Gastrocnemius medialis (tissue), 4 donors: ENCODE results near the gene MRPS2. TPM values are rescaled to one million over a fixed set of nuclear protein-coding genes. Genes with fewer than 3 reads are reported as not detected.

Experiments used
- ATAC-seq, 2 donors: fragments of 150-250 bp; one replicate each; pipeline ENCODE4 v1.9.1; 2016
- DNase-seq, 2 donors: peaks; one replicate each; pipeline ENCODE4 v3.0.0-alpha.2; 2019
- H3K27ac ChIP-seq, 4 donors: fragments of 200-600 bp; sonication (generic); 1 replicate in 1 of 4; 2 replicates in 3 of 4; pipeline ENCODE4 v1.5.1; 2016 to 2018; ENCODE audit warnings: mild to moderate bottlenecking in 2 of 4, moderate library complexity in 1 of 4
- H3K27me3 ChIP-seq, 3 donors: fragments of 200-600 bp; sonication (generic) in 2 of 3; 1 replicate in 1 of 3; 2 replicates in 2 of 3; pipeline versions ENCODE4 v1.5.1 to v1.6.0; 2016 to 2019; ENCODE audit warnings: mild to moderate bottlenecking in 1 of 3, moderate library complexity in 1 of 3
- H3K36me3 ChIP-seq, 2 donors: fragments of 200-600 bp; sonication (generic) in 1 of 2; one replicate each; pipeline ENCODE4 v1.5.1; 2017 to 2018
- H3K4me1 ChIP-seq, 2 donors: fragments of 200-600 bp; sonication (generic) in 1 of 2; one replicate each; pipeline ENCODE4 v1.5.1; 2016 to 2017; ENCODE audit warnings: mild to moderate bottlenecking in 2 of 2
- H3K4me3 ChIP-seq, 4 donors: fragments of 200-600 bp; sonication (generic) in 3 of 4; 1 replicate in 1 of 4; 2 replicates in 3 of 4; pipeline ENCODE4 v1.5.1; 2016 to 2019; ENCODE audit warnings: mild to moderate bottlenecking in 2 of 4
- H3K9me3 ChIP-seq, 3 donors: fragments of 200-600 bp; sonication (generic) in 2 of 3; 1 replicate in 1 of 3; 2 replicates in 2 of 3; pipeline ENCODE4 v1.5.1; 2016 to 2019
- CTCF ChIP-seq, 5 experiments: fragments of 450-650 bp in 3 of 5; fragments of 200-600 bp in 2 of 5; sonication (generic) in 2 of 5; IDR thresholded peaks in 4 of 5; conservative IDR thresholded peaks in 1 of 5; 1 replicate in 4 of 5; 2 replicates in 1 of 5; pipeline ENCODE4 v1.5.1; 2016 to 2019; ENCODE audit warnings: antibody characterized with exemption in 5 of 5, mild to moderate bottlenecking in 3 of 5, moderate library complexity in 3 of 5
- POLR2A ChIP-seq, 2 donors: fragments of 450-650 bp; IDR thresholded peaks; one replicate each; pipeline ENCODE4 v1.6.1; 2017; ENCODE audit warnings: antibody characterized with exemption in 2 of 2, mild to moderate bottlenecking in 2 of 2, moderate library complexity in 2 of 2
- in situ Hi-C, 4 donors: fragments of 200-750 bp; cut with MboI; loops; one replicate each; pipeline versions ENCODE4 v1.15.0 to v1.8.0; 2017; ENCODE audit warnings: low sequenced_read_pairs in 4 of 4
- intact Hi-C: fragments of 100-400 bp; cut with DNase I; formaldehyde crosslinking; loops from one replicate; pipeline ENCODE4 v1.15.1; 2023; ENCODE audit warnings: low total_unique reads
- total RNA-seq, 4 donors: library from RNA; depleted of rRNA; stranded (reverse); fragments of >200 nt; gene quantifications; one replicate each; pipeline versions ENCODE4 v1.1.0 to v1.2.3, GENCODE V29; 2016

Gene MRPS2
- total RNA-seq, 4 donors from 2014 or later: 48.8 to 108 (median 69.5) TPM

- H3K27me3 ChIP-seq: no peaks in the 10 kb centered on the region
- H3K4me3 ChIP-seq: no peak overlapping the region
- TF ChIP-seq POLR2A (IDR thresholded peaks at IDR 0.05) (no peak), CTCF (IDR thresholded peaks at IDR 0.05 in 4 of 5, conservative IDR thresholded peaks at IDR 0.05 in 1 of 5) (no peak)
- intact Hi-C loops (no loop called here), in situ Hi-C loops (no loop called here)
- DNase-seq (no peak), ATAC-seq (no peak)
- H3K9me3 ChIP-seq: no peaks in the 10 kb centered on the region
- H3K4me1 ChIP-seq: peaks cover 14 to 16% of the 10 kb centered on the region in 2 donors
- no peak overlapping the region for H3K27ac ChIP-seq
- peaks cover 0 to 12% of the 10 kb centered on the region in 2 donors for H3K36me3 ChIP-seq
Measured at GRCh38 chr9:135505406-135506187, 5.1 kb downstream of the MRPS2 start.

DNA sequence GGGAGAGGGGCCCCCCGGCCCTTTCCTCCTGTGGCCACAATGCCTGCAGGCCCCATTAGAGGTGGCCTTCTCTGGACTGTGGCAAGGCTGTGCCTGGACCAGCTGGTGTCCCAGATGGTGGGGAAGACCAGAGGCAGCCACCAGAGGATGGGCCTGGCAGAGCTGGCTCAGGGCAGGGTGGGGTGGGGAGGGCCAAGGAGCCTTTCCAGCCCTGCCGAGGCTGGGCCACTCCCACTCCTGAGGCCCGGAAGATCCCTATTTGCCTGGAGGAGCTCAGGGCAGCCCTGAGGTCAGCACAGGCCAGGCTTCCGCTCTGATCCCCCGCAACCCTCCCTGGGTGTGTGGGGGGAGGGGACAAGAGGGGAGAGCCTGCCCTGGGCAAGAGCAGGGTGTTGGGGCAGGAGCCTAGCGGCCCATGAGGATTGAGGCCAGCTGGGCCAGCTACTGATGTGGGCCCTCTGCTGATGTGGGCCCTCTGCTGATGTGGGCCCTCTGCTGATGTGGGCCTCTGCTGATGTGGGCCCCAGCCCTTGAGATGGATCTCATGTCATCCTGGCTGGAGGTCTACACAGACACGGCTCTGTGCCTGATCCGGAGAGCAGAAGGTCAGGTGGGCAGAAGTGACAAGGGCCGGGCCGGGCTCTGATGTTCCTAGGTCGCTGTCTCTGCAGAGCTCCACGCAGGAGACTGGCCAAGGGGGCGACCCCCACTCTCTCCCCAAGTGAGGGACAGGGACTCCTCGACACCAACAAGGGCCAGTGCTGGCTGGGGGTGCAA is 6.0 kb downstream of the MRPS2 start:
- DNase-seq (no peak), ATAC-seq (no peak)
- TF ChIP-seq POLR2A (IDR thresholded peaks at IDR 0.05): no peak
- no peak for TF ChIP-seq CTCF (IDR thresholded peaks at IDR 0.05 in 4 of 5, conservative IDR thresholded peaks at IDR 0.05 in 1 of 5)
- Histone ChIP-seq H3K27ac (no peak overlapping the region), H3K36me3 (peaks cover 0 to 12% of the 10 kb centered on the region in 2 donors), H3K27me3 (no peaks in the 10 kb centered on the region), H3K4me3 (no peak overlapping the region), H3K9me3 (no peaks in the 10 kb centered on the region), H3K4me1 (peaks cover 10 to 12% of the 10 kb centered on the region in 2 donors)
- intact Hi-C loops: no loop called here
- in situ Hi-C loops: no loop called here

DNA sequence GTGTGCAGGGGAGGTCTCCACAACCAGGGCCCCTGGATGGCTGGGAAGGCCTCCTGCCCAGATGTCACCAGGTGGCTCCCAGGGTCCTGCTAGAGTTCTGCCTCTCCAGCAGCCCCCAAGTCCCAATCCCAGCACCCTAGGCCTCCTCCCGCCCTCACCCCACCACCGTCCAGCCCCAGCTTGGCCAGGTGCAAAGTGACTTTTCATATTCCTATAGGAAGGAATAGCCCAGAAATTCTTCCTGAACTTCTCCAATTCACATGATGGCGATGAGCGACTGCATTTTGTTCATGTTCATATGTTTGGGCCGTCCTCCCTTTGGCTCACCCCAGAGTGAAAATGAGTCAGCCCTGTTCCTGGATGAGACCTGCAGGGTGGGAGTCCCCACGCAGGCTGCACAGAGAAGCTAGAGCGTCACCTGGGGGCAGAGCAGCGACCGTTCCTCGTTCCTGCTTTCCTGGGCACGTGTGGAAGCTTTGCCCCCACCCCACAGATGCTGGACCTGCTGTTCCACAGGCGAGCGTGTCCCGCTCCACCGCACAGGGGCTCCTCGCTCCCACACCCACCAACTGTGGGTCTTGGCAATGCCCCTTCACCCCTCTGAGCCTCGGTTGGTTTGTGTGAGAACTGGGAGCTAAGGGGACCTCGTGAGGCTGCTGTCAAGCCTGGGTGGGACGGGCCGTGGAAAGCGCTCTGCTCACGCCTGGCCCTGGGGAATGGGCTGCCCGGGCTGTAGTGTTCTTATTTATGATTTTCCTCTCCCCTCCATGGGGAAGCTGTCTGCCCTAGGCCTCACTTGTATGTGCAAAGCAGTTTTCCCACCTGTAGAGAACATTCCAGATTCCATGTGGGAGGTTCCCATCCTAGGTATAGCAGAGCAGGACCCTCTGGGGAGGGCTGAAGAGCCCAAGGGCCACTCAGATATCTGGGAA is 6.9 kb downstream of the MRPS2 start:
- in situ Hi-C loops: no loop called here
- Histone ChIP-seq H3K36me3 (peaks cover 0 to 12% of the 10 kb centered on the region in 2 donors), H3K4me3 (no peak overlapping the region), H3K27ac (no peak overlapping the region), H3K4me1 (peaks cover 1 to 3% of the 10 kb centered on the region in 2 donors), H3K9me3 (no peaks in the 10 kb centered on the region), H3K27me3 (no peaks in the 10 kb centered on the region)
- intact Hi-C loops: no loop called here
- DNase-seq (no peak), ATAC-seq (no peak)
- TF ChIP-seq CTCF (IDR thresholded peaks at IDR 0.05 in 4 of 5, conservative IDR thresholded peaks at IDR 0.05 in 1 of 5) (no peak), POLR2A (IDR thresholded peaks at IDR 0.05) (no peak)

DNA sequence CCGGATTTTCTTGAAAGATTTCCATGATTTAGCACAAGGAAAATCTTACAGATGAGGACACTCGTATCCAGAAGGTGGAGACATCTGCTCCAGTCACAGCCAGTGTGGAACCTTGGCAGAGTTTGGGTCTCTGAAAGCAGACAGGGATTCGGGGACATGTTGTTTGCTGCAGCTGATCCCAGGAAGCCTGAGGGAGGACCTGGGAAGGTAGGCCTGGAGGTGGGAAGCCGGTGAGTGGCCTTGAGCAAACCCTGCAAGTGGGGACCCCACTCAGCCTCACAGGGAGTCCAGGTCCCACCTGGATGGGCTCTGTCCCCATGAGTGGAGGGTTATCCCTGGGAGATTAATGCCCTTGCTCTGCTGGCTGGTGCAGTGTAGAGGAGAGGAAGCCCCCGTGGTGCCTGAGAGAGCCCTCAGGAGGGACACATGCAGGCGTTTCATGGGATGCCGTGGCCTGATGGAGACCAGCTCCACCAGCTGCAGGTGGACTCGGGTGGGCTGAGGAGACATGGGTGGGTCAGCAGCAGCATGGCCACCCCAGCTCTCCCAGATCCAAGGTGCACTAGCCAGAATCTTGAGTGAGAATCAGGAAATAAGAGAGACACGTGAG is 7.8 kb downstream of the MRPS2 start:
- Histone ChIP-seq H3K36me3 (peaks cover 0 to 12% of the 10 kb centered on the region in 2 donors), H3K9me3 (no peaks in the 10 kb centered on the region), H3K27me3 (no peaks in the 10 kb centered on the region), H3K27ac (no peak overlapping the region), H3K4me3 (no peak overlapping the region), H3K4me1 (no peaks in the 10 kb centered on the region)
- intact Hi-C loops (no loop called here), in situ Hi-C loops (no loop called here)
- DNase-seq (no peak), ATAC-seq (no peak)
- TF ChIP-seq POLR2A (IDR thresholded peaks at IDR 0.05): no peak
- no peak for TF ChIP-seq CTCF (IDR thresholded peaks at IDR 0.05 in 4 of 5, conservative IDR thresholded peaks at IDR 0.05 in 1 of 5)
